OCI-LY7 (cell line): ENCODE measurements around the gene TOP2B. TPM values are rescaled to one million over a fixed set of nuclear protein-coding genes. Genes with fewer than 3 reads are reported as not detected.

Experiments used
- BruUV-seq: library from RNA; stranded (reverse); fragments of 400-500 nt; replicated peaks from 2 replicates; lab custom pipeline; 2021; lab: Mats Ljungman, UMichigan
- CTCF ChIA-PET: fragments of 300-600 bp; sonication (Branson Sonifier 250); formaldehyde crosslinking; loops from one replicate; lab custom pipeline; 2022; ENCODE audit warnings: antibody characterized with exemption; ENCODE audit not compliant: unreplicated experiment; lab: Charles Lee
- POLR2A ChIA-PET: fragments of 300-600 bp; sonication (Branson Sonifier 250); formaldehyde crosslinking; loops from one replicate; lab custom pipeline; 2022; ENCODE audit warnings: antibody characterized with exemption; lab: Charles Lee
- DNase-seq: peaks from one replicate; pipeline ENCODE4 v3.0.0-alpha.2; 2015; ENCODE audit warnings: low spot score
- H2AFZ ChIP-seq: fragments of 200-600 bp; sonication (generic), shearing (Covaris generic); 2 replicates; pipeline ENCODE4 v1.6.1; 2014; ENCODE audit warnings: mild to moderate bottlenecking, antibody characterized with exemption, low read length, moderate library complexity
- H3K27ac ChIP-seq: fragments of 200-600 bp; sonication (generic); 2 replicates; pipeline ENCODE4 v1.5.1; 2014; ENCODE audit warnings: mixed run types, low read depth, mild to moderate bottlenecking, moderate library complexity, low read length, inconsistent platforms; ENCODE audit not compliant: poor library complexity, severe bottlenecking
- H3K36me3 ChIP-seq: fragments of 200-600 bp; sonication (generic); 2 replicates; pipeline ENCODE4 v1.6.1; 2014; ENCODE audit warnings: mild to moderate bottlenecking, antibody characterized with exemption, low read length, moderate library complexity, mixed read lengths; ENCODE audit not compliant: insufficient read depth
- H3K4me1 ChIP-seq: fragments of 200-600 bp; sonication (generic); 2 replicates; pipeline ENCODE4 v1.5.1; 2014; ENCODE audit warnings: mild to moderate bottlenecking, low read length; ENCODE audit not compliant: insufficient read depth, poor library complexity, severe bottlenecking
- H3K4me2 ChIP-seq: fragments of 200-600 bp; sonication (generic); 2 replicates; pipeline ENCODE4 v1.6.1; 2014; ENCODE audit warnings: mild to moderate bottlenecking, low read length
- H3K4me3 ChIP-seq: fragments of 200-600 bp; sonication (generic); 2 replicates; pipeline ENCODE4 v1.5.1; 2014; ENCODE audit warnings: mild to moderate bottlenecking, low read depth, low read length; ENCODE audit not compliant: poor library complexity, severe bottlenecking
- H3K79me2 ChIP-seq: fragments of 200-600 bp; sonication (generic); 2 replicates; pipeline ENCODE4 v1.6.1; 2016; ENCODE audit warnings: low read depth, mild to moderate bottlenecking, low read length, moderate library complexity, mixed read lengths; ENCODE audit not compliant: insufficient read depth
- H3K9me2 ChIP-seq: fragments of 200-600 bp; sonication (generic); 2 replicates; pipeline ENCODE4 v1.6.1; 2016; ENCODE audit warnings: mild to moderate bottlenecking, low read length, mixed read lengths; ENCODE audit not compliant: insufficient read depth
- H3K9me3 ChIP-seq: fragments of 200-600 bp; sonication (generic); 2 replicates; pipeline ENCODE4 v1.6.1; 2014; ENCODE audit warnings: mild to moderate bottlenecking, mixed run types, low read length, mixed read lengths
- H4K20me1 ChIP-seq: fragments of 200-600 bp; sonication (generic); 2 replicates; pipeline ENCODE4 v1.6.1; 2014; ENCODE audit warnings: mild to moderate bottlenecking, antibody characterized with exemption, low read length, moderate library complexity, mixed read lengths; ENCODE audit not compliant: insufficient read depth
- EZH2phosphoT487 ChIP-seq: fragments of 200-600 bp; sonication (generic); IDR thresholded peaks from 2 replicates; pipeline ENCODE4 v1.6.1; 2018; ENCODE audit warnings: low read depth, borderline replicate concordance, mild to moderate bottlenecking, mixed run types, antibody characterized with exemption, low read length, moderate library complexity, mixed read lengths
- intact Hi-C: fragments of 100-400 bp; cut with micrococcal nuclease; formaldehyde crosslinking; loops from one replicate; pipeline ENCODE4 v1.10.0; 2022; ENCODE audit not compliant: unreplicated experiment
- total RNA-seq, 2 experiments: library from RNA; depleted of rRNA in 1 of 2; stranded (reverse); fragments of >200 nt in 1 of 2; shearing (Covaris generic) in 1 of 2; gene quantifications; 2 replicates each; pipeline ENCODE4 v1.2.3, GENCODE V29; 2014 to 2022
- TF ChIP-seq, protein P1 (sequence below): fragments of 200-600 bp; sonication (generic); conservative IDR thresholded peaks from 2 replicates; pipeline ENCODE4 v1.5.1; 2014; ENCODE audit warnings: mild to moderate bottlenecking, antibody characterized with exemption, low read length, moderate library complexity, mixed read lengths

The TOP2B gene
- total RNA-seq, 2 experiments from 2014 or later = 162 to 264 TPM

DNA sequence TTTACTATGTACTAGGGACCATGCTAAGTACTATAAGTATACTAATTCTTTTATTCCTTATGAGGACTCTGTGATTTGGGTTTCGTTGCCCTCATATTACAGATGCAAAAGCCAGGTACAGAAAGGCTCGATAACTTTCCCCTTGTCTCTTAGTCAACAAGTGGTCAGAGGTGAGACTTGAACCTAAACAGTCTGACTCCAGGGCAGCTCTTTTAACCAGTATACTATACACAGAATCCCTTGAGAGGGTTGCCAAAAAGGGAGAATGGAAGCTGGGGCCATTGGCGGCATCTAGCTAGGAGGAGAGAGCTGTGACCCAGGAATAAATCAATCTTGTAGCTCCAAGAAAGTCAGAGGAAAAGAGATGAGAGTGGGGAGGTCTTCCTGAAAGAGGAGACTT, 92.4 kb downstream of the TOP2B start:
- BruUV-seq = no TSS peak
- Histone ChIP-seq H3K4me1 (no peaks in the 10 kb centered on the region), H2AFZ (no peak overlapping the region), H3K36me3 (no peaks in the 10 kb centered on the region), H3K9me3 (no peaks in the 10 kb centered on the region), H3K79me2 (no peaks in the 10 kb centered on the region), H3K4me3 (no peak overlapping the region), H3K27ac (no peak overlapping the region), H3K9me2 (no peaks in the 10 kb centered on the region), H3K4me2 (no peak overlapping the region), H4K20me1 (no peaks in the 10 kb centered on the region)
- DNase-seq = no peak
- intact Hi-C loops = no loop called here
- ChIA-PET POLR2A (interaction anchor here (1.7 kb wide), 1 partner anchor 19 kb away, joined by 5 read pairs; no protein-coding TSS in a partner anchor), CTCF (no interaction called here)
- no peak for TF ChIP-seq EZH2phosphoT487
- TF ChIP-seq, protein P1, sequence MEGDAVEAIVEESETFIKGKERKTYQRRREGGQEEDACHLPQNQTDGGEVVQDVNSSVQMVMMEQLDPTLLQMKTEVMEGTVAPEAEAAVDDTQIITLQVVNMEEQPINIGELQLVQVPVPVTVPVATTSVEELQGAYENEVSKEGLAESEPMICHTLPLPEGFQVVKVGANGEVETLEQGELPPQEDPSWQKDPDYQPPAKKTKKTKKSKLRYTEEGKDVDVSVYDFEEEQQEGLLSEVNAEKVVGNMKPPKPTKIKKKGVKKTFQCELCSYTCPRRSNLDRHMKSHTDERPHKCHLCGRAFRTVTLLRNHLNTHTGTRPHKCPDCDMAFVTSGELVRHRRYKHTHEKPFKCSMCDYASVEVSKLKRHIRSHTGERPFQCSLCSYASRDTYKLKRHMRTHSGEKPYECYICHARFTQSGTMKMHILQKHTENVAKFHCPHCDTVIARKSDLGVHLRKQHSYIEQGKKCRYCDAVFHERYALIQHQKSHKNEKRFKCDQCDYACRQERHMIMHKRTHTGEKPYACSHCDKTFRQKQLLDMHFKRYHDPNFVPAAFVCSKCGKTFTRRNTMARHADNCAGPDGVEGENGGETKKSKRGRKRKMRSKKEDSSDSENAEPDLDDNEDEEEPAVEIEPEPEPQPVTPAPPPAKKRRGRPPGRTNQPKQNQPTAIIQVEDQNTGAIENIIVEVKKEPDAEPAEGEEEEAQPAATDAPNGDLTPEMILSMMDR = no peak

DNA sequence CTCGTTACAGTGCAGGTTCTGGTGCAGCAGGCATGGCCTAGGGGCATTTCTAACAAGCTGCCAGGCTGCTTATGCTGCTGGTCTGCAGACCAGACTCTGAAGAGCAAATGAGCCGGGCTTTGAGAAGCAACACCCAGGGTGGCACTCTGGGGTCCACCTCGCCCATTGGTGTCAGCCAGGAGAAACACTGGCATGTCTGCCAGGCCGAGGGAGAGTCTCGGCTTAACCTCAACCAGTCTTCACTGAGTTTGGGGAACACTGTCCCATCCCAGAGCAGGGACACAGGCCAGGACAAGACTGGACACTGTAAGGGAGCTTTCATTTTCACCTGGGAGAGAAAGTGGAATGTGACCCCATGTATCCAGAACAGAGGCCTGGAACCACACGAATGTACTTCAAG, 93.4 kb downstream of the TOP2B start:
- intact Hi-C loops = no loop called here
- no peak for TF ChIP-seq EZH2phosphoT487
- TF ChIP-seq, protein P1 = no peak
- Histone ChIP-seq H3K4me3 (no peak overlapping the region), H4K20me1 (no peaks in the 10 kb centered on the region), H3K9me2 (no peaks in the 10 kb centered on the region), H3K4me2 (no peak overlapping the region), H3K36me3 (no peaks in the 10 kb centered on the region), H3K27ac (no peak overlapping the region), H2AFZ (no peak overlapping the region), H3K4me1 (no peaks in the 10 kb centered on the region), H3K9me3 (no peaks in the 10 kb centered on the region), H3K79me2 (no peaks in the 10 kb centered on the region)
- DNase-seq = no peak
- ChIA-PET POLR2A (no interaction called here), CTCF (interaction anchor here (0.6 kb wide), 1 partner anchor 10 kb away, joined by 3 read pairs; no protein-coding TSS in a partner anchor)
- BruUV-seq = no TSS peak

DNA sequence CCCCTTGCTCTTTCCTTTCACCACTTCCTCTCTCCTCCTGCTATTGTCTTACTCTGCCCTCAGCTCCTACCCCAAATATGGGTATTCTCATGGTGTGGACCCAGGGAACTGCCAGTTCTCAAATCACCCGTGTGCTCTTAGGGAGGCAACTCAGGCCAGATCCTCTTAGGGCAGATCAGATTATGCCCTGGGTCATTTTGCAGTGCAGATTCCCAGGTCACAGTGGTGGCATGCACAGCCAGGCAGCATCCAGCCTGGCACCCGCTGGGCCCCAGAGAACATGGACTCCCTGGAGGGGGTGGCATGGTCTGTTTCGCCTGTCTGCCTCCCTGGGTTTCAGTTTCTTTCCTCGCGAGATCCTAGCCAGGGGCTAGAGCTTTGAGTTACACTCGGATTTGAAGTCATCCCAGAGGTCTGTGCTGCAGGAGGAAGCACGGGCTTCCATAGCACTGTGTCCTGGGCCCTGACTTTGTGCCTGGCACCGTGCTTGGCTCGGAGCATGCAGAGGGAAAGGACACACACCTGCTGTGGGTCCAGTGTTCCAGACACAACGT, 96.1 kb downstream of the TOP2B start:
- H3K4me1 ChIP-seq = no peaks in the 10 kb centered on the region
- H3K27ac ChIP-seq = no peak overlapping the region
- no peaks in the 10 kb centered on the region for H3K9me3 ChIP-seq
- H3K4me3 ChIP-seq = no peak overlapping the region
- TF ChIP-seq, protein P1 = no peak
- H4K20me1 ChIP-seq = no peaks in the 10 kb centered on the region
- H3K79me2 ChIP-seq = no peaks in the 10 kb centered on the region
- intact Hi-C loops = no loop called here
- no TSS peak for BruUV-seq
- no peak overlapping the region for H3K4me2 ChIP-seq
- no peak overlapping the region for H2AFZ ChIP-seq
- POLR2A ChIA-PET = interaction anchor here (0.7 to 1.0 kb wide), 4 partner anchors 10 to 964 kb away, joined by 3 read pairs; no protein-coding TSS in a partner anchor
- H3K36me3 ChIP-seq = no peaks in the 10 kb centered on the region
- no peak for DNase-seq
- no peaks in the 10 kb centered on the region for H3K9me2 ChIP-seq
- CTCF ChIA-PET = no interaction called here
